Neural cell (in vitro differentiated cells): ENCODE data around the gene TCF20. TPM values are rescaled to one million over a fixed set of nuclear protein-coding genes. Genes with fewer than 3 reads are reported as not detected.

ENCODE experiments used
- H2AFZ ChIP-seq: fragments of 200-600, 300-800 bp; sonication (generic), shearing (Covaris generic); 2 replicates; pipeline ENCODE4 v1.6.0; 2014; ENCODE audit warnings: low read depth, mild to moderate bottlenecking, antibody characterized with exemption, low read length, moderate library complexity
- H3F3A ChIP-seq: fragments of 200-600 bp; shearing (Covaris generic); 2 replicates; pipeline ENCODE4 v1.6.1; 2016; ENCODE audit warnings: mild to moderate bottlenecking, moderate library complexity, mixed read lengths, antibody characterized with exemption, low read length; ENCODE audit not compliant: insufficient read depth, poor library complexity, severe bottlenecking
- H3K27ac ChIP-seq: fragments of 200-600, 300-800 bp; sonication (generic), shearing (Covaris generic); 2 replicates; pipeline ENCODE4 v1.5.1; 2014; ENCODE audit warnings: mild to moderate bottlenecking, low read length, moderate library complexity
- H3K27me3 ChIP-seq: fragments of 300-800, 200-600 bp; sonication (generic), shearing (Covaris generic); 2 replicates; pipeline ENCODE4 v1.6.0; 2014; ENCODE audit warnings: mild to moderate bottlenecking, low read depth, low read length, moderate library complexity; ENCODE audit not compliant: insufficient read depth
- H3K36me3 ChIP-seq: fragments of 300-800, 200-600 bp; sonication (generic), shearing (Covaris generic); 2 replicates; pipeline ENCODE4 v1.5.1; 2014; ENCODE audit warnings: mild to moderate bottlenecking, antibody characterized with exemption, low read length, moderate library complexity; ENCODE audit not compliant: insufficient read depth
- H3K4me2 ChIP-seq: fragments of 300-800, 200-600 bp; sonication (generic), shearing (Covaris generic); 2 replicates; pipeline ENCODE4 v1.6.0; 2014; ENCODE audit warnings: mild to moderate bottlenecking, low read length
- H3K4me3 ChIP-seq: fragments of 300-800, 200-600 bp; sonication (generic), shearing (Covaris generic); 2 replicates; pipeline ENCODE4 v1.5.1; 2014; ENCODE audit warnings: mild to moderate bottlenecking, low read length, moderate library complexity
- H3K79me2 ChIP-seq: fragments of 200-600 bp; shearing (Covaris generic); replicated peaks from 2 replicates; pipeline ENCODE4 v1.6.0; 2014; ENCODE audit warnings: mild to moderate bottlenecking, low read length, moderate library complexity; ENCODE audit not compliant: insufficient read depth
- H3K9ac ChIP-seq: fragments of 300-800, 200-600 bp; sonication (generic), shearing (Covaris generic); 2 replicates; pipeline ENCODE4 v1.6.1; 2016; ENCODE audit warnings: mild to moderate bottlenecking, low read length, mixed read lengths
- H3K9me2 ChIP-seq: fragments of 200-600 bp; shearing (Covaris generic); 2 replicates; pipeline ENCODE4 v1.6.1; 2016; ENCODE audit warnings: mild to moderate bottlenecking, low read length, mixed read lengths; ENCODE audit not compliant: insufficient read depth
- H3K9me3 ChIP-seq: fragments of 200-600, 300-800 bp; sonication (generic), shearing (Covaris generic); 2 replicates; pipeline ENCODE4 v1.6.1; 2016; ENCODE audit warnings: mild to moderate bottlenecking, mixed run types, low read length, moderate library complexity, mixed read lengths
- H4K20me1 ChIP-seq: fragments of 200-600 bp; shearing (Covaris generic); 2 replicates; pipeline ENCODE4 v1.6.1; 2016; ENCODE audit warnings: mild to moderate bottlenecking, mixed run types; ENCODE audit not compliant: insufficient read depth
- EZH2 ChIP-seq: fragments of 200-600, 300-800 bp; shearing (Covaris generic), sonication (generic); IDR thresholded peaks from 2 replicates; pipeline ENCODE4 v1.6.1; 2014; ENCODE audit warnings: antibody characterized with exemption, low read length, borderline replicate concordance, mild to moderate bottlenecking; ENCODE audit not compliant: insufficient read depth, poor library complexity, severe bottlenecking
- MXI1 ChIP-seq: fragments of 450-650 bp; conservative IDR thresholded peaks from 2 replicates; pipeline ENCODE4 v1.6.1; 2014; ENCODE audit warnings: antibody characterized with exemption, mild to moderate bottlenecking; ENCODE audit not compliant: poor library complexity, severe bottlenecking
- POLR2AphosphoS5 ChIP-seq: IDR thresholded peaks from 2 replicates; pipeline ENCODE4 v1.6.1; 2012
- polyA minus RNA-seq: library from RNA; depleted of rRNA, polyadenylated mRNA; stranded (reverse); fragments of >200 nt; gene quantifications from 2 replicates; pipeline ENCODE4 v1.2.3, GENCODE V29; 2014
- polyA plus RNA-seq: library from polyadenylated mRNA; depleted of rRNA; stranded (reverse); fragments of >200 nt; gene quantifications from 2 replicates; pipeline ENCODE4 v1.2.3, GENCODE V29; 2014
- TF ChIP-seq, protein P1 (sequence below): fragments of 450-650 bp; IDR thresholded peaks from 2 replicates; pipeline ENCODE4 v1.5.1; 2014; ENCODE audit warnings: antibody characterized with exemption, mild to moderate bottlenecking, moderate library complexity; ENCODE audit not compliant: poor library complexity, severe bottlenecking

Gene TCF20
- 21.9 and 27.5 TPM in 2 replicates for polyA plus RNA-seq
- 134 and 148 TPM in 2 replicates for polyA minus RNA-seq

GRCh38 chr22:42270510-42271190 lies at the start of gene TCF20:
Gene TCF20, minus strand, starts transcription at chr22:42270653. Its CDS starts 55,348 bp downstream, at chr22:42215305.
- H4K20me1 ChIP-seq: peaks cover 23% of the 10 kb centered on the region

GRCh38 chr22:42319386-42319785 lies 48.9 kb upstream of the TCF20 start:
- no peaks in the 10 kb centered on the region for H3K9me2 ChIP-seq
- H3K27me3 ChIP-seq: no peaks in the 10 kb centered on the region
- TF ChIP-seq, protein P1, sequence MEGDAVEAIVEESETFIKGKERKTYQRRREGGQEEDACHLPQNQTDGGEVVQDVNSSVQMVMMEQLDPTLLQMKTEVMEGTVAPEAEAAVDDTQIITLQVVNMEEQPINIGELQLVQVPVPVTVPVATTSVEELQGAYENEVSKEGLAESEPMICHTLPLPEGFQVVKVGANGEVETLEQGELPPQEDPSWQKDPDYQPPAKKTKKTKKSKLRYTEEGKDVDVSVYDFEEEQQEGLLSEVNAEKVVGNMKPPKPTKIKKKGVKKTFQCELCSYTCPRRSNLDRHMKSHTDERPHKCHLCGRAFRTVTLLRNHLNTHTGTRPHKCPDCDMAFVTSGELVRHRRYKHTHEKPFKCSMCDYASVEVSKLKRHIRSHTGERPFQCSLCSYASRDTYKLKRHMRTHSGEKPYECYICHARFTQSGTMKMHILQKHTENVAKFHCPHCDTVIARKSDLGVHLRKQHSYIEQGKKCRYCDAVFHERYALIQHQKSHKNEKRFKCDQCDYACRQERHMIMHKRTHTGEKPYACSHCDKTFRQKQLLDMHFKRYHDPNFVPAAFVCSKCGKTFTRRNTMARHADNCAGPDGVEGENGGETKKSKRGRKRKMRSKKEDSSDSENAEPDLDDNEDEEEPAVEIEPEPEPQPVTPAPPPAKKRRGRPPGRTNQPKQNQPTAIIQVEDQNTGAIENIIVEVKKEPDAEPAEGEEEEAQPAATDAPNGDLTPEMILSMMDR: no peak
- TF ChIP-seq MXI1: no peak
- peaks cover 16% of the 10 kb centered on the region for H3K79me2 ChIP-seq
- no peak overlapping the region for H3K4me2 ChIP-seq
- no peaks in the 10 kb centered on the region for H4K20me1 ChIP-seq
- no peak overlapping the region for H3K9ac ChIP-seq
- no peaks in the 10 kb centered on the region for H3K36me3 ChIP-seq
- peak overlapping the region; percentile 82 for H3K27ac ChIP-seq
- no peak overlapping the region for H3K4me3 ChIP-seq
- H2AFZ ChIP-seq: no peak overlapping the region
- H3K9me3 ChIP-seq: no peaks in the 10 kb centered on the region
- no peaks in the 10 kb centered on the region for H3F3A ChIP-seq

More at GRCh38 chr22:42270510-42271190, at the start of gene TCF20:
- H3K4me2 ChIP-seq: peak within 1 kb of the TSS; percentile 68
- no peak within 1 kb of the TSS for H2AFZ ChIP-seq
- peak within 1 kb of the TSS; percentile 70 for H3K27ac ChIP-seq
- no peaks in the 10 kb centered on the region for H3K36me3 ChIP-seq
- no peaks in the 10 kb centered on the region for H3K27me3 ChIP-seq
- H3K9me2 ChIP-seq: no peaks in the 10 kb centered on the region
- no peaks in the 10 kb centered on the region for H3K9me3 ChIP-seq
- peak within 1 kb of the TSS; percentile 87 for H3K9ac ChIP-seq
- no peaks in the 10 kb centered on the region for H3F3A ChIP-seq
- TF ChIP-seq POLR2AphosphoS5: peak; percentile 60
- TF ChIP-seq, protein P1: no peak
- peaks cover 49% of the 10 kb centered on the region for H3K79me2 ChIP-seq
- peak within 1 kb of the TSS; percentile 97 for H3K4me3 ChIP-seq

GRCh38 chr22:42318967-42319366 lies 48.5 kb upstream of the TCF20 start:
- Histone ChIP-seq H3K4me2 (no peak overlapping the region), H3K9ac (peak overlapping the region; percentile 62), H3K4me3 (peak overlapping the region; percentile 55), H3K9me2 (no peaks in the 10 kb centered on the region), H3K79me2 (peaks cover 16% of the 10 kb centered on the region), H3K27me3 (no peaks in the 10 kb centered on the region), H4K20me1 (no peaks in the 10 kb centered on the region), H3F3A (no peaks in the 10 kb centered on the region), H3K36me3 (no peaks in the 10 kb centered on the region), H3K27ac (peak overlapping the region; percentile 82), H3K9me3 (no peaks in the 10 kb centered on the region), H2AFZ (no peak overlapping the region)
- TF ChIP-seq EZH2: no peak
